PFSK-1 (cell line): Measurements from ENCODE around the gene LSP1.

Experiments used
- FOXP2 ChIP-seq: optimal IDR thresholded peaks from 2 replicates; pipeline ENCODE3; 2011; ENCODE audit warnings: borderline replicate concordance, control low read depth, inconsistent platforms; ENCODE audit not compliant: insufficient read depth; ENCODE audit errors: extremely low read length, extremely low read depth
- POLR2AphosphoS5 ChIP-seq: IDR thresholded peaks from 2 replicates; pipeline ENCODE4 v1.6.1; 2012; ENCODE audit warnings: low read depth, mild to moderate bottlenecking, control low read depth, low read length, moderate library complexity
- REST ChIP-seq, 2 experiments: IDR thresholded peaks; 2 replicates each; pipeline versions ENCODE4 v1.6.1 to v1.8.0; 2011 to 2012; ENCODE audit warnings: low read depth in 2 of 2, low read length in 2 of 2, control low read depth in 1 of 2, inconsistent platforms in 1 of 2, mild to moderate bottlenecking in 1 of 2, moderate library complexity in 1 of 2; ENCODE audit not compliant: insufficient read depth in 1 of 2
- SIN3A ChIP-seq: IDR thresholded peaks from 2 replicates; pipeline ENCODE4 v1.6.1; 2012; ENCODE audit warnings: mild to moderate bottlenecking, low read length, moderate library complexity, borderline replicate concordance; ENCODE audit not compliant: insufficient read depth
- TAF1 ChIP-seq: IDR thresholded peaks from 2 replicates; pipeline ENCODE4 v1.6.1; 2012; ENCODE audit warnings: low read length, control low read depth, borderline replicate concordance; ENCODE audit not compliant: insufficient read depth

DNA sequence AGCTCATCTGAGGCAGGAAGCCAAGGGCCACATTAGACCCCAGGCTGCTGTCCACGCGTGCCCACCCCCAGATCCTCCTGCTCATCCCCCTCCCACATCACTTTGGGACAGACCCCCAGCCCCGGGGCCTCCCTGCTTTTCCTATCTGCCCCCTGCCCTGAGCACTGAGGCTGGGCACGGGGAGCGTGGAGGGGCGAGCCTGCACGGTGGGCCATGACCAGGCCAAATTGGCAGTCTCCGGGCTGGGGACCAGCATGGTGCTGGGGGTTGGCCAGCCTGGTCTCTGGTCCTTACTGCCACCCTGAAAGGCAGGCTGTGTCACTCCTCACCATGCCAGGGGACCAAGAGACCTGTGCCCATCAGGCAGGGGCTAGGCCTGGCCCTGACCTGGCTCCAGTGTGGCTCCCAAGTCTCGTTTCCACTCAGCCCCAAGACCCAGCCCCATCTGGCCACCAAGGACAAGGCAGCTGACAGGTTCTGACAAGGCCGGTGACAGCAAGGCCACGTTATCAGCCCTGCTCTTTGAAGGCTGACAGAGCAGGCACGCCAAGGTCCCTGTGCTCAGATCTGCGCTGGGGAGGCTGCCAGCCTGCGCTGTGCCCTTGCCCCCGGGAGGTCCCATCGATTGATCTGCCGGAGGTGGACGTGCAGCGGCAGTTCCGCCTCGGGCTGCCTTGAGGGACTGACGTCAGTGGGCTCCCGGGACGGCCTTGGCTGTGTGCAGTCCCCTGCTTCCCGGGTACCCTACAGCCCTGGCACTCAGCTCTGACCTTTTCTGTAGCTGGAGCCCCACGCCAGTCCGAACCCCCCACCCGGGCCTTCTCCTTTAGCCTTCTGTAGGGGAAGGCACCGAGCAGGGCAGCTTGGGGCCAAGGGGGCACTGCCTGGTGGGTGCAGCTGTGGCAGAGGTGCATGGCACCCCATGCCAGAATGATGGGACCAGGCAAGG lies 10.5 kb upstream of the LSP1 start:
- no peak for TF ChIP-seq POLR2AphosphoS5
- TF ChIP-seq TAF1, result no peak
- no peak for TF ChIP-seq REST (IDR thresholded peaks at IDR 0.05; ENCODE audit: insufficient read depth in 1 of 2, low read depth in 2 of 2, low read length in 2 of 2)
- no peak for TF ChIP-seq SIN3A
- no peak for TF ChIP-seq FOXP2
